Neural cell (in vitro differentiated cells): ENCODE results near the gene SCYL1. TPM values are rescaled to one million over a fixed set of nuclear protein-coding genes. Genes with fewer than 3 reads are reported as not detected.
"Not testable (repeated sequence)": the region's sequence is repeated elsewhere in the genome, so short reads cannot be mapped to it uniquely, and the experiment has no call there.

Experiments used
- H2AFZ ChIP-seq: fragments of 200-600, 300-800 bp; sonication (generic), shearing (Covaris generic); 2 replicates; pipeline ENCODE4 v1.6.0; 2014; ENCODE audit warnings: low read depth, mild to moderate bottlenecking, antibody characterized with exemption, low read length, moderate library complexity
- H3F3A ChIP-seq: fragments of 200-600 bp; shearing (Covaris generic); 2 replicates; pipeline ENCODE4 v1.6.1; 2016; ENCODE audit warnings: mild to moderate bottlenecking, moderate library complexity, mixed read lengths, antibody characterized with exemption, low read length; ENCODE audit not compliant: insufficient read depth, poor library complexity, severe bottlenecking
- H3K27ac ChIP-seq: fragments of 200-600, 300-800 bp; sonication (generic), shearing (Covaris generic); 2 replicates; pipeline ENCODE4 v1.5.1; 2014; ENCODE audit warnings: mild to moderate bottlenecking, low read length, moderate library complexity
- H3K27me3 ChIP-seq: fragments of 300-800, 200-600 bp; sonication (generic), shearing (Covaris generic); 2 replicates; pipeline ENCODE4 v1.6.0; 2014; ENCODE audit warnings: mild to moderate bottlenecking, low read depth, low read length, moderate library complexity; ENCODE audit not compliant: insufficient read depth
- H3K36me3 ChIP-seq: fragments of 300-800, 200-600 bp; sonication (generic), shearing (Covaris generic); 2 replicates; pipeline ENCODE4 v1.5.1; 2014; ENCODE audit warnings: mild to moderate bottlenecking, antibody characterized with exemption, low read length, moderate library complexity; ENCODE audit not compliant: insufficient read depth
- H3K4me2 ChIP-seq: fragments of 300-800, 200-600 bp; sonication (generic), shearing (Covaris generic); 2 replicates; pipeline ENCODE4 v1.6.0; 2014; ENCODE audit warnings: mild to moderate bottlenecking, low read length
- H3K4me3 ChIP-seq: fragments of 300-800, 200-600 bp; sonication (generic), shearing (Covaris generic); 2 replicates; pipeline ENCODE4 v1.5.1; 2014; ENCODE audit warnings: mild to moderate bottlenecking, low read length, moderate library complexity
- H3K79me2 ChIP-seq: fragments of 200-600 bp; shearing (Covaris generic); replicated peaks from 2 replicates; pipeline ENCODE4 v1.6.0; 2014; ENCODE audit warnings: mild to moderate bottlenecking, low read length, moderate library complexity; ENCODE audit not compliant: insufficient read depth
- H3K9ac ChIP-seq: fragments of 300-800, 200-600 bp; sonication (generic), shearing (Covaris generic); 2 replicates; pipeline ENCODE4 v1.6.1; 2016; ENCODE audit warnings: mild to moderate bottlenecking, low read length, mixed read lengths
- H3K9me2 ChIP-seq: fragments of 200-600 bp; shearing (Covaris generic); 2 replicates; pipeline ENCODE4 v1.6.1; 2016; ENCODE audit warnings: mild to moderate bottlenecking, low read length, mixed read lengths; ENCODE audit not compliant: insufficient read depth
- H3K9me3 ChIP-seq: fragments of 200-600, 300-800 bp; sonication (generic), shearing (Covaris generic); 2 replicates; pipeline ENCODE4 v1.6.1; 2016; ENCODE audit warnings: mild to moderate bottlenecking, mixed run types, low read length, moderate library complexity, mixed read lengths
- H4K20me1 ChIP-seq: fragments of 200-600 bp; shearing (Covaris generic); 2 replicates; pipeline ENCODE4 v1.6.1; 2016; ENCODE audit warnings: mild to moderate bottlenecking, mixed run types; ENCODE audit not compliant: insufficient read depth
- CTCF ChIP-seq: fragments of 450-650 bp; IDR thresholded peaks from 2 replicates; pipeline ENCODE4 v1.5.1; 2014; ENCODE audit warnings: antibody characterized with exemption, mild to moderate bottlenecking, moderate library complexity; ENCODE audit not compliant: poor library complexity, severe bottlenecking
- EP300 ChIP-seq: fragments of 450-650 bp; conservative IDR thresholded peaks from 2 replicates; pipeline ENCODE4 v1.6.1; 2014; ENCODE audit warnings: antibody characterized with exemption, mild to moderate bottlenecking, moderate library complexity; ENCODE audit not compliant: poor library complexity, severe bottlenecking
- EZH2 ChIP-seq: fragments of 200-600, 300-800 bp; shearing (Covaris generic), sonication (generic); IDR thresholded peaks from 2 replicates; pipeline ENCODE4 v1.6.1; 2014; ENCODE audit warnings: antibody characterized with exemption, low read length, borderline replicate concordance, mild to moderate bottlenecking; ENCODE audit not compliant: insufficient read depth, poor library complexity, severe bottlenecking
- MXI1 ChIP-seq: fragments of 450-650 bp; conservative IDR thresholded peaks from 2 replicates; pipeline ENCODE4 v1.6.1; 2014; ENCODE audit warnings: antibody characterized with exemption, mild to moderate bottlenecking; ENCODE audit not compliant: poor library complexity, severe bottlenecking
- POLR2AphosphoS5 ChIP-seq: IDR thresholded peaks from 2 replicates; pipeline ENCODE4 v1.6.1; 2012
- RAD21 ChIP-seq: fragments of 450-650 bp; conservative IDR thresholded peaks from 2 replicates; pipeline ENCODE4 v1.6.1; 2014; ENCODE audit warnings: antibody characterized with exemption, mild to moderate bottlenecking, moderate library complexity
- REST ChIP-seq: IDR thresholded peaks from 2 replicates; pipeline ENCODE4 v1.6.1; 2012; ENCODE audit warnings: borderline replicate concordance
- SMC3 ChIP-seq: fragments of 450-650 bp; conservative IDR thresholded peaks from 2 replicates; pipeline ENCODE4 v1.6.1; 2014; ENCODE audit warnings: antibody characterized with exemption, mild to moderate bottlenecking, moderate library complexity; ENCODE audit not compliant: poor library complexity
- TAF1 ChIP-seq: IDR thresholded peaks from 2 replicates; pipeline ENCODE4 v1.6.1; 2012; ENCODE audit warnings: low read depth
- polyA plus RNA-seq: library from polyadenylated mRNA; depleted of rRNA; stranded (reverse); fragments of >200 nt; gene quantifications from 2 replicates; pipeline ENCODE4 v1.2.3, GENCODE V29; 2014

SCYL1 gene
- polyA plus RNA-seq, 1 donor from 2014 or later = 48.3 TPM

GRCh38 chr11:65516135-65516968 lies 8.5 kb upstream of the SCYL1 start:
- H3F3A ChIP-seq = no peaks in the 10 kb centered on the region
- H3K4me3 ChIP-seq = no peak overlapping the region
- no peaks in the 10 kb centered on the region for H3K27me3 ChIP-seq
- no peaks in the 10 kb centered on the region for H3K36me3 ChIP-seq
- no peaks in the 10 kb centered on the region for H4K20me1 ChIP-seq
- no peaks in the 10 kb centered on the region for H3K9me3 ChIP-seq
- no peak overlapping the region for H3K27ac ChIP-seq
- no peaks in the 10 kb centered on the region for H3K79me2 ChIP-seq
- H3K4me2 ChIP-seq = no peak overlapping the region
- H2AFZ ChIP-seq = no peak overlapping the region
- no peaks in the 10 kb centered on the region for H3K9me2 ChIP-seq
- H3K9ac ChIP-seq = no peak overlapping the region
- TF ChIP-seq MXI1 (no peak), CTCF (no peak), SMC3 (no peak), REST (no peak), EP300 (no peak), RAD21 (no peak), TAF1 (no peak), EZH2 (no peak), POLR2AphosphoS5 (no peak)

- not testable (repeated sequence) for H3F3A ChIP-seq, H3K9me3 ChIP-seq
Observed at GRCh38 chr11:65518941-65519549, 5.8 kb upstream of the SCYL1 start.

GRCh38 chr11:65521777-65522521 lies 2.9 kb upstream of the SCYL1 start:
- not testable (repeated sequence) for H3K36me3 ChIP-seq, H3K9me3 ChIP-seq, H4K20me1 ChIP-seq, H3K9me2 ChIP-seq, H3F3A ChIP-seq, H3K4me2 ChIP-seq, H3K79me2 ChIP-seq, H2AFZ ChIP-seq, H3K27me3 ChIP-seq, H3K9ac ChIP-seq, H3K27ac ChIP-seq, H3K4me3 ChIP-seq

More at GRCh38 chr11:65518941-65519549, 5.8 kb upstream of the SCYL1 start:
- H3K27me3 ChIP-seq, H3K9ac ChIP-seq, H3K4me3 ChIP-seq, H2AFZ ChIP-seq, H3K9me2 ChIP-seq, H3K36me3 ChIP-seq, H4K20me1 ChIP-seq, H3K4me2 ChIP-seq, H3K27ac ChIP-seq, H3K79me2 ChIP-seq: not testable (repeated sequence)

GRCh38 chr11:65522718-65523630 lies 1.9 kb upstream of the SCYL1 start:
- H3K27me3 ChIP-seq, H3F3A ChIP-seq, H3K4me3 ChIP-seq, H3K79me2 ChIP-seq, H4K20me1 ChIP-seq, H3K9ac ChIP-seq, H3K9me3 ChIP-seq, H3K9me2 ChIP-seq, H3K36me3 ChIP-seq, H3K4me2 ChIP-seq, H3K27ac ChIP-seq, H2AFZ ChIP-seq: not testable (repeated sequence)
